ENCODE measurements around the gene DNAJC17.

The DNAJC17 gene

GRCh38 chr15:40764629-40765103 lies 42.6 kb downstream of the DNAJC17 start:
- DNase-seq = no peak

- peak; percentile 66 for DNase-seq
Observed at GRCh38 chr15:40763801-40764628, 43.3 kb downstream of the DNAJC17 start, which contains the start of gene GCHFR. TSS of gene GCHFR (plus strand) at chr15:40764068. CDS start at chr15:40764181, 113 bp downstream.

GRCh38 chr15:40762919-40763800 lies 44.1 kb downstream of the DNAJC17 start:
- peak; percentile 73 for DNase-seq

GRCh38 chr15:40759961-40760360 lies 47.3 kb downstream of the DNAJC17 start:
- DNase-seq = peak; percentile 68

- DNase-seq = no peak
Observed at GRCh38 chr15:40756938-40757337, 50.3 kb downstream of the DNAJC17 start.

- DNase-seq = no peak
Observed at GRCh38 chr15:40755812-40756208, 51.5 kb downstream of the DNAJC17 start.

GRCh38 chr15:40754883-40755811 lies 52.1 kb downstream of the DNAJC17 start, which contains the start of gene RMDN3:
TSS of gene RMDN3 (minus strand) at chr15:40755254. CDS start at chr15:40754783, 471 bp downstream.
- DNase-seq = peak; percentile 93

GRCh38 chr15:40754574-40754882 lies 52.7 kb downstream of the DNAJC17 start:
- peak; percentile 21 for DNase-seq

- no peak for DNase-seq
Observed at GRCh38 chr15:40751745-40752144, 55.5 kb downstream of the DNAJC17 start.

GRCh38 chr15:40750885-40751284 lies 56.4 kb downstream of the DNAJC17 start:
- DNase-seq = no peak

- DNase-seq = no peak
Observed at GRCh38 chr15:40749151-40749630, 58.1 kb downstream of the DNAJC17 start.

- DNase-seq = no peak
Observed at GRCh38 chr15:40747685-40748631, 59.3 kb downstream of the DNAJC17 start.

GRCh38 chr15:40746916-40747418 lies 60.3 kb downstream of the DNAJC17 start:
- no peak for DNase-seq

GRCh38 chr15:40744815-40745152 lies 62.5 kb downstream of the DNAJC17 start:
- no peak for DNase-seq

GRCh38 chr15:40743921-40744814 lies 63.1 kb downstream of the DNAJC17 start:
- DNase-seq = peak; percentile 85

- DNase-seq = peak; percentile 73
Observed at GRCh38 chr15:40743485-40743901, 63.8 kb downstream of the DNAJC17 start.

- DNase-seq = no peak
Observed at GRCh38 chr15:40739854-40740253, 67.4 kb downstream of the DNAJC17 start.

- DNase-seq = no peak
Observed at GRCh38 chr15:40739047-40739446, 68.2 kb downstream of the DNAJC17 start.

GRCh38 chr15:40737048-40737447 lies 70.2 kb downstream of the DNAJC17 start:
- DNase-seq = no peak

- no peak for DNase-seq
Observed at GRCh38 chr15:40736575-40736974, 70.7 kb downstream of the DNAJC17 start.
